T-helper 2 cell treated with Interferon-gamma antibody and Interleukin-4, amounts not matched to agents 100 ng/mL and 5 ng/mL, for 36 hours (primary cell): ENCODE data around the gene PRM2. TPM values are rescaled to one million over a fixed set of nuclear protein-coding genes. Genes with fewer than 3 reads are reported as not detected.

ENCODE experiments used
- intact Hi-C: fragments of 100-400 bp; cut with micrococcal nuclease; formaldehyde crosslinking; loops from one replicate; pipeline ENCODE4 v1.15.1; 2023
- total RNA-seq: library from RNA; stranded (reverse); gene quantifications from 2 replicates; pipeline ENCODE4 v1.2.3, GENCODE V29; 2022

Gene PRM2
- total RNA-seq, result not detected in 2 replicates

- intact Hi-C loops, result no loop called here
Measured at GRCh38 chr16:11276143-11276895, at the start of gene PRM2. Gene PRM2 (minus strand): TSS chr16:11276480. CDS start chr16:11276370, 110 bp downstream.

GRCh38 chr16:11325404-11326083 is 49.3 kb upstream of the PRM2 start:
- intact Hi-C loops, result loop anchor here (5.0 kb wide), 1 partner anchor 47 kb away; no protein-coding TSS in a partner anchor

GRCh38 chr16:11323551-11324336 is 47.5 kb upstream of the PRM2 start:
- intact Hi-C loops, result no loop called here

- intact Hi-C loops, result no loop called here
Measured at GRCh38 chr16:11322823-11323222, 46.5 kb upstream of the PRM2 start.

- intact Hi-C loops, result no loop called here
Measured at GRCh38 chr16:11321662-11322061, 45.4 kb upstream of the PRM2 start.

- intact Hi-C loops, result no loop called here
Measured at GRCh38 chr16:11320170-11320569, 43.9 kb upstream of the PRM2 start.

- intact Hi-C loops, result no loop called here
Measured at GRCh38 chr16:11319529-11320146, 43.4 kb upstream of the PRM2 start.

GRCh38 chr16:11318817-11319216 is 42.5 kb upstream of the PRM2 start:
- intact Hi-C loops, result no loop called here

- intact Hi-C loops, result no loop called here
Measured at GRCh38 chr16:11316331-11317015, 40.2 kb upstream of the PRM2 start.

GRCh38 chr16:11315510-11315909 is 39.2 kb upstream of the PRM2 start:
- intact Hi-C loops, result no loop called here

- intact Hi-C loops, result no loop called here
Measured at GRCh38 chr16:11314309-11314894, 38.1 kb upstream of the PRM2 start.

GRCh38 chr16:11313493-11314308 is 37.4 kb upstream of the PRM2 start:
- intact Hi-C loops, result no loop called here

GRCh38 chr16:11312718-11313492 is 36.6 kb upstream of the PRM2 start:
- intact Hi-C loops, result no loop called here

GRCh38 chr16:11310997-11311561 is 34.8 kb upstream of the PRM2 start:
- intact Hi-C loops, result loop anchor here (1.0 to 2.0 kb wide), 3 partner anchors 18 to 54 kb away; partner anchors contain the start of gene SOCS1

GRCh38 chr16:11310634-11310977 is 34.3 kb upstream of the PRM2 start:
- intact Hi-C loops, result loop anchor here (2.0 kb wide), 2 partner anchors 18 to 54 kb away; partner anchors contain the start of gene SOCS1

- intact Hi-C loops, result loop anchor here (2.0 kb wide), 2 partner anchors 19 to 53 kb away; partner anchors contain the start of gene SOCS1
Measured at GRCh38 chr16:11309895-11310633, 33.8 kb upstream of the PRM2 start.

- intact Hi-C loops, result no loop called here
Measured at GRCh38 chr16:11308493-11309283, 32.4 kb upstream of the PRM2 start.
